GM18526 (cell line): ENCODE measurements around the gene SPSB2.
A peak's percentile ranks its signal among the peaks of the same experiment; 100 is the strongest.

ENCODE experiments used
- POLR2A ChIP-seq: IDR thresholded peaks from 3 replicates; pipeline ENCODE4 v1.6.1; 2011; ENCODE audit not compliant: insufficient read length; ENCODE audit errors: extremely low read depth

SPSB2 gene

DNA sequence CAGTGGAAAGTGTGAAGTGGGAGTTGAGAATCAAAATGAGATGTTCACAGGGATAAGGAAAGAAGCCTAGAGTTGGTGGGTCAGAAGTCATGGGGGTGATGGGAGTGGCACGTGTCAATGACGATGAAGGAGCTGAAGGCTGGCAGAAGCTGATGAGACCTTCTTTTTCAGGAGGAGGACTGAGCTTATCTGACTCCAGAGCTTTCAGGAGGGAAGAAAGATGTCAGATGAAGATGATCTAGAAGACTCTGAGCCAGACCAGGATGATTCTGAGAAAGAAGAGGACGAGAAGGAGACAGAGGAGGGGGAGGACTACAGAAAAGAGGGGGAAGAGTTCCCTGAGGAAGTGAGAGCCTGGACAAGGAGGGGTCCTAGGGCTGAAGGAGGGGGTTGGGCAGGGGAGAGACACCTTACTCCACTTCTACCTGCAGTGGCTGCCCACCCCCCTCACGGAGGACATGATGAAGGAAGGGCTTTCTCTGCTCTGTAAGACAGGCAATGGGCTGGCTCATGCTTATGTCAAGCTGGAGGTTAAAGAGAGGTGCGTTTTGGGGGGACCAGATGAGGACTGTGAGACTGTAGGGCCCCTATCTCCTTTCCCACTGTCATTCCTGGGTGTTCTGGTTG lies 32.4 kb upstream of the SPSB2 start:
- no peak for TF ChIP-seq POLR2A

- TF ChIP-seq POLR2A, result peak; percentile 48
Observed at GRCh38 chr12:6904280-6905276, 31.5 kb upstream of the SPSB2 start, which contains the start of gene LRRC23. TSS of gene LRRC23 (plus strand) at chr12:6904822. CDS start at chr12:6905634, 812 bp downstream.

GRCh38 chr12:6903722-6904121 lies 30.6 kb upstream of the SPSB2 start:
- TF ChIP-seq POLR2A, result no peak

- no peak for TF ChIP-seq POLR2A
Observed at GRCh38 chr12:6902448-6902847, 29.3 kb upstream of the SPSB2 start.

DNA sequence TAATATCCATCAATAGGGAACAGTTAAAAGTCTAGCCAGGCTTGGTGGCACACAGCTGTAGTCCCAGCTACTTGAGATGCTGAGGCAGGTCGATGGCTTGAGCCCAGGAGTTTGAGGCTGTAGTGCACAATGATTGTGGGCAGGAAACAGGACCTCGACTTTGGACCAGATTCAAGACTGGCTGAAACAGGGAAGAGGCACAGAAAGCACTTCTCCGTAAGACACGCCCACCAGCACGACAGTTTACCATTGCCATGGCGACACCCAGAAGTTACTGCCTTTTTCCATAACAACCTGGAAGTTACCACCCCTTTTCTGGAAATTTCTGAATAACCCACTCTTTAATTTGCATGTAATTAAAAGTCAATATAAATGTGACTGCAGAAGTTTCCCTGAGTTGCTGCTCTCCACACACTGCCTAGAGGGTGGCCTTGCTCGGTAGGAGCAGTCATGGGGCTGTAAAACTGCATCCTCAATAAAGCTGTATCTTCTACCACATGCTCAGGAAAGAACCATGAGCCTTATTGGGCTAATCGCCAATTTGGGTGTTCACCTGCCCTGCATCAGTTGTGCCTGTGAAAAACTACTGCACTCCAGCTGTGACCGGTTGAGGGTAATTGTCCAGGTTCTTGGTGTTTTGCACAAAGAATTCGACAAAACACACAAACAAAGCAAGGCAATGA lies 26.9 kb upstream of the SPSB2 start:
- no peak for TF ChIP-seq POLR2A

DNA sequence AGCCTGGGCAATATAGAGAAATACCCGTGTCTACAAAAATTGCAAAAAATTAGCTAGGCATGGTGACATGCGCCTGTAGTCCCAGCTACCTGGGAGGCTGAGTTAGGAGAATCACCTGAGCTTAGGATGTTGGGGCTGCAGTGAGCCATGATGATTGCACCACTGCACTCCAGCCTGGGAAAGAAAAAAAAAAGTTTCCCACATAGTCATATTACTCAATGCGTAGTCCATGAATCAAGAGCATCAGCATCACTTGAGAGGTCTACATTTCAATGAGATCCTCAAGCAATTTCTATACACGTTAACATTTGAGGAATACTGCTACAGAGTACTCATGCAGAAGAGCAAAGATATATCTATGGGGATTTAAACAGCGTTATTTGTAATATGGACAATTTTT lies 26.3 kb upstream of the SPSB2 start:
- TF ChIP-seq POLR2A, result no peak

GRCh38 chr12:6896846-6897435 lies 23.8 kb upstream of the SPSB2 start:
- TF ChIP-seq POLR2A, result no peak

DNA sequence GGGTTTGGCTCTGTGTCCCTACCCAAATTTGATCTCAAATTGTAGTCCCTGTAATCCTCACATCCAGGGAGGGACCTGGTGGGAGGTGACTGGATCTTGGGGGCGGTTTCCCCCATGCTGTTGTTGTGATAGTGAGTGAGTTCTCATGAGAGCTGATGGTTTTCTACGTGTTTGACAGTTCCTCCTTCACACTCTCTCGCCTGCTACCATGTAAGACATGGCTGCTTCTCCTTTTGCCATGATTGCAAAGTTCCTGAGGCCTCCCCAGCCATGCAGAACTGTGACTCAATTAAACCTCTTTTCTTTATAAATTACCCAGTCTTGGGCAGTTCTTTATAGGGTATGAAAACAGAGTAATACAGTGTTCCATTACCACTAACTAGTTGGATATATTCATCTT lies 21.2 kb upstream of the SPSB2 start:
- TF ChIP-seq POLR2A, result no peak

DNA sequence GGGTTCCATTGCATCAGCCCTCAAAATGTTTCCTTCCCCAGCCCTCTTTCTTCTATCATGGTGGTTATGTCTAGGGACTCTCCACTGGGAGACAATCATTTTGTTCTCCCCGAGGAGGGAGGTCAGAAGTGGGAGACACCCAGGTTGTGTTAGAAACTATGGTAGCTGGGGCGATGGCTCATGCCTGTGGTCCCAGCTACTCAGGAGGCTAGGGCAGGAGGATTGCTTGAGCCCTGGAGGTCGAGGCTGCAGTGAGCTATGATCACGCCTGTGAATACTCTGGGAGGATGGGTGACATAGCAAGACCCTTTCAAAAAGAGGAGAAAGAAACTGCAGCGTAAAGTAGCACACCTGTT lies 18.5 kb upstream of the SPSB2 start:
- no peak for TF ChIP-seq POLR2A

DNA sequence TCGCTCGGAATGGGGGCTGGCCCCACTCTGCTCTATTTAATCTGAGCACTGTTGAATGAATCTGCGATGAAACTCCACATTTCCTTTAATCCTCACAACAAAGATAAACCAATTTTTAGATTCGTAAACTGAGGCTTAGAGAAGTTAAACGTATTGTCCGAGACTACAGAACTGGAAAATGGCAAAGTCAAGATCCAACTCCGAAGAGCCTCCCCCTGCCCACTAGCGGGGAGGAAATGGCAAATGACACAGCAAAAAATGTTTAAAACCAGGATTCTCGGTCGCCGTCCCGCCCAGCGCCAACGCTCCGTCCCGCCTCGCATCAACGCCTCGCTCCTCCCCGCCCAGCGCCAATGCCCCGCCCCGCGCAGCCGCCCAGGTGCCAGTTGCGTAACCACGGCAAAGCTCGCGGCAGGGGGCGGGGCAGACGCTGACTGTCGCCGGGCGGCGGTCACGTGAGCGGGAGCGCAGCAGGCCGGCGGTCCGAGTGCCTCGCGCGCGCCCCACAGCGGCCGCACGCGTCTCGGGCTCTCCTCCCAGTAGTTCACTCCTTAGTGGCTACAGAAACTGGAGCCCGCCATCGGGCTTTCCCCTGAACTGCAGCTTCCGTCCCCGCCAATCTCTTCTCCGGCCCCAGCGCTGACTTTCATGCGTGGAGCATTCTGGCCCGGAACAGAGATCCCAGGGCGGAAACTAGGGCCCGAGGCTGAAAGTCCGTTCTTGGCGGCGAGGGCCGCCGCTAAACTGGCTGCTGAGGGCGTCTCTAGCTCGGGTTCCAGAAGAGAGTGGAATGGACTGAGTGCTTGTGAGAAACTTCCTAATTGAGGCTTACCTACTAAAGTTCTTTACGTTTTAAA lies 17.9 kb upstream of the SPSB2 start:
- peak; percentile 64 for TF ChIP-seq POLR2A

DNA sequence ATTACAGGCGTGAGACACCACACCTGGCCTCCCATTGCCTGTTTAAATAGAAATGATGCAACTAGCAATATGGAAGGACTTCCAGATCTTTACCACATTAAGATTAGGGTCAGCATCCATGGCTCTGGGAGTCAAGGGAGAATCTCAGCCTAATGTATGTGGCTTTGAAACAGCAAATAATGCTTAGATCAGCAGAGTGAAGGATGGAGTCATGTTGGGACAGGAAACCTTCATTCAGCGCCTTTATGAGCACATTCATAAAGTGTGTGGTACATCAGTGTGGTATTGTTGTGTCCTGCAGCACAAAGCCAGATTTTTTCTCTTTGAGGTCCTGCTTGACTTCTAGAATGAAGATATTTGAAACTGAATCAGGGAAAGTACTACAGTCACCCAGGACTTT lies 15.3 kb upstream of the SPSB2 start:
- TF ChIP-seq POLR2A, result no peak

DNA sequence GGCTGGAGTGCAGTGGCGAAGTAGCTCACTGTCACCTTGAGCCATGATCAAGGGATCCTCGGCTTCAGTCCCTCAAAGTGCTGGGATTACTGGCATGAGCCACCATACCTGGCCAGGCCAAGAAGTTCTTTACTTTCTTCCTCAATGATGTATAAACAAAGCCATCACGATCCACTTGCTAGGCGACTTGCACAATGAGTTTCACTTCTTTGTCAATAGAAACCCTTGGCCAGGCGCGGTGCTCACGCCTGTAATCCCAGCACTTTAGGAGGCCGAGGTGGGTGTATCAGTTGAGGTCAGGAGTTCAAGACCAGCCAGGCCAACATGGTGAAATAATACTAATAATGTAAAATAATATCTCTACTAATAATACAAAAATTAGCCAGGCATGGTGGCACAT lies 14.4 kb upstream of the SPSB2 start:
- no peak for TF ChIP-seq POLR2A

- TF ChIP-seq POLR2A, result no peak
Observed at GRCh38 chr12:6884539-6884938, 11.4 kb upstream of the SPSB2 start.

DNA sequence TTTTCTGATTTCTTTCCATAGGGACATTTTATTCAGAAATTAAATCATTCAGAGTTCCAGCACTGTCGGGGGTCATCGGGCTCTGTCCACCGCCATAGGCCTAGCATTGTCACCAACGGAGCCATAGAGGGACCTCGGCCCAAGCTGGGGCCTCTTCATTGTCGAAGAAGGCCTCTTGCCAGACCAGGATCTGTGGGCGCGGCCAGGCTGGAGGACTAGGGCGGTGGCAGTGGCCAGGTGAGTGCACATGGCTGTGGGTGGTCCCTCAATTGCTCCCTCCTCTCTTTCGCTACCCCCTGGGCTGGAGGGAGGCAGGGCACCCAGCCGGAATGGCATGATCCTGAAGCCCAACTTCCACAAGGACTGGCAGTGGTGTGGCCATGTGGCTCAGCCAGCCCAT lies 10.6 kb upstream of the SPSB2 start:
- no peak for TF ChIP-seq POLR2A

DNA sequence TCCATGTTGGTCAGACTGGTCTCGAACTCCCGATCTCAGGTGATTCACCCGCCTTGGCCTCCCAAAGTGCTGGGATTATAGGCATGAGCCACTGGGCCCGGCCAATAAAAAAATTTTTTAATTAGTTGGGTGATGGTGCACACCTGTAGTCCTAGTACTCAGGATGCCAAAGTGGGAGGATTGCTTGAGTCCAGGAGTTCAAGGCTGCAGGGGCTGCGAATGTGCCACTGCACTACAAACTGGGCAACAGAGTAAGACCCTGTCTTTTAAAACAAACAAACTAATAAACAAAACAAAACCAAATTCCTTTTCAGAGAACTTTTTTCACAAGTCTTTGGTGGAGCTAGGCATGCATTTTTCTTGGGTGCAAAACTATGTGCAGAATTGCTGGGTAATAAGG lies 10.1 kb upstream of the SPSB2 start:
- TF ChIP-seq POLR2A, result no peak
